ENCODE measurements around the gene KCNJ6. TPM values are rescaled to one million over a fixed set of nuclear protein-coding genes. Genes with fewer than 3 reads are reported as not detected.
"Not testable (repeated sequence)": the region's sequence is repeated elsewhere in the genome, so short reads cannot be mapped to it uniquely, and the experiment has no call there.

The KCNJ6 gene
- total and polyA plus RNA-seq, 5 experiments from 2014 or later, result not detected

- Mint-ChIP-seq H3K4me1 (no peaks in the 10 kb centered on the region), H3K9me3 (no peaks in the 10 kb centered on the region), H3K27me3 (peaks cover 12 to 55% (median 24%) of the 10 kb centered on the region in 5 donors), H3K27ac (no peak overlapping the region), H3K36me3 (no peaks in the 10 kb centered on the region), H3K4me3 (no peak overlapping the region)
- DNase-seq (no peak), ATAC-seq (no peak)
- POLR2A ChIA-PET, result no interaction called here
These were observed 164.8 kb downstream of the KCNJ6 start for GRCh38 chr21:37751268-37751975.

GRCh38 chr21:37749132-37749531 is 167.1 kb downstream of the KCNJ6 start:
- DNase-seq (no peak), ATAC-seq (no peak)
- H3K27me3 Mint-ChIP-seq, result peaks cover 12 to 45% (median 26%) of the 10 kb centered on the region in 5 donors
- no peak overlapping the region for H3K4me3 Mint-ChIP-seq
- POLR2A ChIA-PET, result no interaction called here
- no peaks in the 10 kb centered on the region for H3K4me1 Mint-ChIP-seq
- H3K27ac Mint-ChIP-seq, result no peak overlapping the region
- H3K9me3 Mint-ChIP-seq, result no peaks in the 10 kb centered on the region
- H3K36me3 Mint-ChIP-seq, result no peaks in the 10 kb centered on the region

GRCh38 chr21:37748351-37748750 is 167.9 kb downstream of the KCNJ6 start:
- no peaks in the 10 kb centered on the region for H3K36me3 Mint-ChIP-seq
- ATAC-seq, result no peak
- POLR2A ChIA-PET, result no interaction called here
- no peaks in the 10 kb centered on the region for H3K4me1 Mint-ChIP-seq
- DNase-seq, result no peak
- no peak overlapping the region for H3K27ac Mint-ChIP-seq
- H3K4me3 Mint-ChIP-seq, result no peak overlapping the region
- peaks cover 12 to 45% (median 26%) of the 10 kb centered on the region in 5 donors for H3K27me3 Mint-ChIP-seq
- no peaks in the 10 kb centered on the region for H3K9me3 Mint-ChIP-seq

GRCh38 chr21:37746849-37747248 is 169.4 kb downstream of the KCNJ6 start:
- no peaks in the 10 kb centered on the region for H3K36me3 Mint-ChIP-seq
- no peaks in the 10 kb centered on the region for H3K9me3 Mint-ChIP-seq
- H3K4me3 Mint-ChIP-seq, result no peak overlapping the region
- H3K27me3 Mint-ChIP-seq, result peaks cover 12 to 39% (median 30%) of the 10 kb centered on the region in 5 donors
- ATAC-seq (no peak), DNase-seq (no peak)
- no peak overlapping the region for H3K27ac Mint-ChIP-seq
- H3K4me1 Mint-ChIP-seq, result no peaks in the 10 kb centered on the region
- POLR2A ChIA-PET, result no interaction called here

GRCh38 chr21:37744551-37744950 is 171.7 kb downstream of the KCNJ6 start:
- Mint-ChIP-seq H3K27me3 (peaks cover 6 to 41% (median 29%) of the 10 kb centered on the region in 5 donors), H3K4me3 (no peak overlapping the region), H3K4me1 (no peaks in the 10 kb centered on the region), H3K36me3 (no peaks in the 10 kb centered on the region), H3K27ac (no peak overlapping the region), H3K9me3 (no peaks in the 10 kb centered on the region)
- ATAC-seq, result no peak
- DNase-seq, result no peak
- POLR2A ChIA-PET, result no interaction called here

GRCh38 chr21:37742532-37742931 is 173.7 kb downstream of the KCNJ6 start:
- Mint-ChIP-seq H3K27me3 (peaks cover 3 to 38% (median 25%) of the 10 kb centered on the region in 5 donors), H3K4me3 (no peak overlapping the region), H3K9me3 (no peaks in the 10 kb centered on the region), H3K36me3 (no peaks in the 10 kb centered on the region), H3K4me1 (no peaks in the 10 kb centered on the region), H3K27ac (no peak overlapping the region)
- DNase-seq, result no peak
- no peak for ATAC-seq
- POLR2A ChIA-PET, result no interaction called here

- ATAC-seq (no peak), DNase-seq (no peak)
- H3K27me3 Mint-ChIP-seq, result peaks cover 4 to 42% (median 25%) of the 10 kb centered on the region in 5 donors
- no peaks in the 10 kb centered on the region for H3K4me1 Mint-ChIP-seq
- no peaks in the 10 kb centered on the region for H3K36me3 Mint-ChIP-seq
- POLR2A ChIA-PET, result no interaction called here
- no peak overlapping the region for H3K27ac Mint-ChIP-seq
- H3K9me3 Mint-ChIP-seq, result no peaks in the 10 kb centered on the region
- no peak overlapping the region for H3K4me3 Mint-ChIP-seq
These were observed 174.1 kb downstream of the KCNJ6 start for GRCh38 chr21:37742115-37742514.

GRCh38 chr21:37737996-37738395 is 178.3 kb downstream of the KCNJ6 start:
- Mint-ChIP-seq H3K4me3 (no peak overlapping the region), H3K9me3 (no peaks in the 10 kb centered on the region), H3K36me3 (no peaks in the 10 kb centered on the region), H3K27me3 (peaks cover 5 to 59% (median 24%) of the 10 kb centered on the region in 5 donors), H3K27ac (no peak overlapping the region), H3K4me1 (no peaks in the 10 kb centered on the region)
- DNase-seq (no peak), ATAC-seq (no peak)
- POLR2A ChIA-PET, result no interaction called here

- H3K27ac Mint-ChIP-seq, result no peak overlapping the region
- H3K4me1 Mint-ChIP-seq, result no peaks in the 10 kb centered on the region
These were observed 178.8 kb downstream of the KCNJ6 start for GRCh38 chr21:37737507-37737906.

GRCh38 chr21:37734846-37735245 is 181.4 kb downstream of the KCNJ6 start:
- H3K27me3 Mint-ChIP-seq, result peaks cover 16 to 54% (median 21%) of the 10 kb centered on the region in 5 donors
- no peak overlapping the region for H3K27ac Mint-ChIP-seq
- DNase-seq (no peak), ATAC-seq (no peak)
- H3K4me1 Mint-ChIP-seq, result no peaks in the 10 kb centered on the region
- no peak overlapping the region for H3K4me3 Mint-ChIP-seq
- no peaks in the 10 kb centered on the region for H3K9me3 Mint-ChIP-seq
- POLR2A ChIA-PET, result no interaction called here
- no peaks in the 10 kb centered on the region for H3K36me3 Mint-ChIP-seq

More at GRCh38 chr21:37737507-37737906, 178.8 kb downstream of the KCNJ6 start:
- Mint-ChIP-seq H3K36me3 (no peaks in the 10 kb centered on the region), H3K4me3 (no peak overlapping the region), H3K9me3 (no peaks in the 10 kb centered on the region), H3K27me3 (peaks cover 5 to 54% (median 21%) of the 10 kb centered on the region in 5 donors)
- no peak for ATAC-seq
- no peak for DNase-seq
- POLR2A ChIA-PET, result no interaction called here

GRCh38 chr21:37732927-37733326 is 183.3 kb downstream of the KCNJ6 start:
- no peaks in the 10 kb centered on the region for H3K36me3 Mint-ChIP-seq
- H3K27me3 Mint-ChIP-seq, result peaks cover 16 to 55% (median 25%) of the 10 kb centered on the region in 5 donors
- peaks cover 0 to under 1% (median 0%) of the 10 kb centered on the region in 9 donors for H3K9me3 Mint-ChIP-seq
- H3K4me1 Mint-ChIP-seq, result no peaks in the 10 kb centered on the region
- H3K4me3 Mint-ChIP-seq, result no peak overlapping the region
- POLR2A ChIA-PET, result no interaction called here
- H3K27ac Mint-ChIP-seq, result no peak overlapping the region
- DNase-seq (no peak), ATAC-seq (no peak)

- H3K27ac Mint-ChIP-seq, result no peak overlapping the region
- DNase-seq, result no peak
- POLR2A ChIA-PET, result no interaction called here
- H3K4me1 Mint-ChIP-seq, result no peaks in the 10 kb centered on the region
- H3K36me3 Mint-ChIP-seq, result no peaks in the 10 kb centered on the region
- no peak for ATAC-seq
- H3K9me3 Mint-ChIP-seq, result peaks cover 0 to 12% (median 2%) of the 10 kb centered on the region in 9 donors
- H3K27me3 Mint-ChIP-seq, result peaks cover 20 to 60% (median 31%) of the 10 kb centered on the region in 5 donors
- no peak overlapping the region for H3K4me3 Mint-ChIP-seq
These were observed 192.1 kb downstream of the KCNJ6 start for GRCh38 chr21:37724201-37724600.

- ATAC-seq, result no peak
- POLR2A ChIA-PET, result no interaction called here
- peaks cover 10 to 45% (median 34%) of the 10 kb centered on the region in 5 donors for H3K27me3 Mint-ChIP-seq
These were observed 198.7 kb downstream of the KCNJ6 start for GRCh38 chr21:37717534-37717933.

GRCh38 chr21:37712569-37712934 is 203.7 kb downstream of the KCNJ6 start:
- H3K4me3 Mint-ChIP-seq, POLR2A ChIA-PET: not testable (repeated sequence)
- H3K27me3 Mint-ChIP-seq, result peaks cover 17 to 43% (median 32%) of the 10 kb centered on the region in 5 donors

More at GRCh38 chr21:37717534-37717933, 198.7 kb downstream of the KCNJ6 start:
- Mint-ChIP-seq H3K27ac (no peak overlapping the region), H3K4me1 (no peaks in the 10 kb centered on the region), H3K9me3 (peaks cover 0 to 5% (median 0%) of the 10 kb centered on the region in 9 donors), H3K4me3 (no peak overlapping the region), H3K36me3 (no peaks in the 10 kb centered on the region)
- no peak for DNase-seq

More at GRCh38 chr21:37712569-37712934, 203.7 kb downstream of the KCNJ6 start:
- DNase-seq, H3K27ac Mint-ChIP-seq, H3K4me1 Mint-ChIP-seq, H3K36me3 Mint-ChIP-seq, ATAC-seq, H3K9me3 Mint-ChIP-seq: not testable (repeated sequence)
